Karpas-422 (cell line): ENCODE results near the gene KCNB1. TPM values are rescaled to one million over a fixed set of nuclear protein-coding genes. Genes with fewer than 3 reads are reported as not detected.
A peak's percentile ranks its signal among the peaks of the same experiment; 100 is the strongest.

Experiments used
- DNase-seq: peaks from one replicate; pipeline ENCODE4 v3.0.0-alpha.2; 2015
- H2AFZ ChIP-seq: fragments of 200-600 bp; sonication (generic); 2 replicates; pipeline ENCODE4 v1.6.1; 2014; ENCODE audit warnings: antibody characterized with exemption, low read length, mixed read lengths
- H3K27ac ChIP-seq: fragments of 200-600 bp; sonication (generic); 2 replicates; pipeline ENCODE4 v1.5.1; 2014; ENCODE audit warnings: mild to moderate bottlenecking, low read length, moderate library complexity
- H3K27me3 ChIP-seq: fragments of 200-600 bp; sonication (generic); 2 replicates; pipeline ENCODE4 v1.6.1; 2014; ENCODE audit warnings: low read length, mixed read lengths
- H3K36me3 ChIP-seq: fragments of 200-600 bp; sonication (generic); 2 replicates; pipeline ENCODE4 v1.6.1; 2014; ENCODE audit warnings: low read length, mixed read lengths; ENCODE audit not compliant: insufficient read depth
- H3K4me1 ChIP-seq: fragments of 200-600 bp; sonication (generic); 2 replicates; pipeline ENCODE4 v1.6.1; 2014; ENCODE audit warnings: mild to moderate bottlenecking, low read length, mixed read lengths
- H3K4me2 ChIP-seq: fragments of 200-600 bp; sonication (generic); 2 replicates; pipeline ENCODE4 v1.6.1; 2014; ENCODE audit warnings: low read length, low read depth, mild to moderate bottlenecking; ENCODE audit not compliant: poor library complexity, severe bottlenecking
- H3K4me3 ChIP-seq: fragments of 200-600 bp; sonication (generic); 2 replicates; pipeline ENCODE4 v1.5.1; 2014; ENCODE audit warnings: mild to moderate bottlenecking, antibody characterized with exemption, low read length, mixed read lengths
- H3K79me2 ChIP-seq: fragments of 200-600 bp; sonication (generic); 2 replicates; pipeline ENCODE4 v1.6.1; 2014; ENCODE audit warnings: mild to moderate bottlenecking, low read length, mixed read lengths
- H3K9ac ChIP-seq: fragments of 200-600 bp; sonication (generic); 2 replicates; pipeline ENCODE4 v1.6.0; 2014; ENCODE audit warnings: low read length
- H3K9me2 ChIP-seq: fragments of 200-600 bp; sonication (generic), shearing (Covaris generic); replicated peaks from 2 replicates; pipeline ENCODE4 v1.6.0; 2014; ENCODE audit warnings: mild to moderate bottlenecking, low read length, moderate library complexity; ENCODE audit not compliant: insufficient read depth
- H3K9me3 ChIP-seq: fragments of 300-700, 200-600 bp; sonication (generic); 2 replicates; pipeline ENCODE4 v1.6.1; 2014; ENCODE audit warnings: low read length, mixed read lengths
- H4K20me1 ChIP-seq: fragments of 200-600 bp; sonication (generic); 2 replicates; pipeline ENCODE4 v1.6.1; 2014; ENCODE audit warnings: mild to moderate bottlenecking, antibody characterized with exemption, low read length, low read depth; ENCODE audit not compliant: insufficient read depth
- total RNA-seq: library from RNA; depleted of rRNA; stranded (reverse); fragments of >200 nt; shearing (Covaris generic); gene quantifications from 2 replicates; pipeline ENCODE4 v1.2.3, GENCODE V29; 2014; ENCODE audit warnings: low replicate concordance

Gene KCNB1
- total RNA-seq, 1 experiment from 2014 or later: not detected

DNA sequence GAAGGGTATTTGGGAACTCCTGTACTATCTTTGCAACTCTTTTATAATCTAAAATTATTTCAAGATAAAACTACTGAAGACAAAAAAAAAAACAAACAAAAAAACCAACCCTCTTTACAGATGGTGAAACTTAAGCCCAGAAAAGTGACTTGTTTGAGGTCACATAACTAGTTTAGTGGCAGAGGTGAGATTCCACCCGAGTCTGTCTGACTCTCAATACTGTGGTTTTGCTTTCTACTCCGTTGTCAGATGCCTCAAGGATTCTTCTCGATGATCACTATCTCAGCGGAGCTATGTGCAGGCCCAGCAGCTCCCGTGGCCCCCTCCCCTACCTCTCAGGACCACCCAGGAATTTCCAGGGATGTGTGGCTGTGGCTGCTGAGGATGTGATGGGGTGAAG lies 36.1 kb upstream of the KCNB1 start:
- no peaks in the 10 kb centered on the region for H3K79me2 ChIP-seq
- H3K36me3 ChIP-seq: no peaks in the 10 kb centered on the region
- H3K4me3 ChIP-seq: no peak overlapping the region
- no peaks in the 10 kb centered on the region for H4K20me1 ChIP-seq
- H3K9ac ChIP-seq: no peak overlapping the region
- H3K27me3 ChIP-seq: no peaks in the 10 kb centered on the region
- no peaks in the 10 kb centered on the region for H3K4me1 ChIP-seq
- no peak overlapping the region for H2AFZ ChIP-seq
- no peak overlapping the region for H3K4me2 ChIP-seq
- no peaks in the 10 kb centered on the region for H3K9me2 ChIP-seq
- no peaks in the 10 kb centered on the region for H3K9me3 ChIP-seq
- no peak overlapping the region for H3K27ac ChIP-seq
- no peak for DNase-seq

DNA sequence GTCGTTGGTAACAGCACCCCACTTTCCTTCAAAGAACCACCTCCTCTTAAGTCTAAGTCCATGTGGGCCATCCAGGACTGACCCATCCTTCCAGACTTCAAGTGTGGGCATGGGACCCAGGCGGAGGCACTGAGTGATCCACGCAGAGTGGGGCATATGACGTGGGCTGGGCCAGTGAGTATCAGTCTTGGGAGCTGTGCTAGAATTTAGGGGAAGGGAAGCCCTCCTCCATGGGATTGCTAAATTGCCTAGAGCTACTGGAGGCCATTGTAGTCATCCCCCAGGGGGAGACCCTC lies 35.3 kb upstream of the KCNB1 start:
- H4K20me1 ChIP-seq: no peaks in the 10 kb centered on the region
- H3K4me2 ChIP-seq: no peak overlapping the region
- H3K9ac ChIP-seq: no peak overlapping the region
- no peak overlapping the region for H2AFZ ChIP-seq
- no peak overlapping the region for H3K27ac ChIP-seq
- no peak overlapping the region for H3K4me3 ChIP-seq
- no peaks in the 10 kb centered on the region for H3K79me2 ChIP-seq
- H3K36me3 ChIP-seq: no peaks in the 10 kb centered on the region
- no peaks in the 10 kb centered on the region for H3K9me2 ChIP-seq
- no peaks in the 10 kb centered on the region for H3K27me3 ChIP-seq
- no peaks in the 10 kb centered on the region for H3K9me3 ChIP-seq
- H3K4me1 ChIP-seq: no peaks in the 10 kb centered on the region
- DNase-seq: no peak

DNA sequence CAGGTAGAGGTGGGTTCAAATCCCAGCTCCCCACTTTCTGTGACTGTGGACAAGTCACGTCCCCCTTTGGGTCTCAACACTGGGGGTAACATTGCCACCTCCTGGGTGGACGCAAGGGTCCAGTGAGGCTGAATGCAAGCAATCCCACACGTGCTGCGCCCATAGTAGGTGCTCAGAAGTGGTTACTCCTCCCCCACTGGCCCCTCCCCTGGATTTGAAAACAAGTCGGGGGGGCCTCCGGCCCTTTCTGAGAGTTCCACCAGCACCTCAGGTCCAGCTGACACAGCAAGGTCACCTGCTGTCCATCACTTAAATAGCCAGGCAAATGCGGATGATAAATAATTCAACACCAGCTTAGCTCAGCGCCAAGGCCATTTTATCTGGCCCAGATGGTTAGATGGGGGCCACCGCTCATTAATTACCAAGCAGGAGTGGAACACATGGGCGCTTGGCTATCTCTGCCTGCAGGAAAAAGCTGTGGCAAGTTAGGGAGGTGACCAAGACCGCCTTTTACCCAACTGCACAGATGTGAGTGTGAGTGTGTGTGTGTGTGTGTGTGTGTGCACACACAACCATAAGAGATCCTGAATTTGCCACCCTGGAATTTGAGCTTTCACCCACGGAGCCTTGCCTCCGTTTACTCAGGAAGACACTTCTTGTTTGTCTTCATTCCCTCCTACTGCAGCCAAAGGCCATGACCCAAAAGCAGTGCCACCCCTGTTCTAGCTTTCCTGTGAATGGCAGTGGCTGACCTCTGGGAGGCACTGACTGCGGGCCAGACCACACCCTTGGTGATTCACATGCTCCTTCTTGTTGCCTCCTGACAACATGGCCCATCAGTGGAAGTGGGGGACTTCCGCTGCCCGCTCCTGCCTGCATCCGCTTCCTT lies 34.7 kb upstream of the KCNB1 start:
- Histone ChIP-seq H3K4me3 (no peak overlapping the region), H3K9ac (no peak overlapping the region), H3K4me1 (no peaks in the 10 kb centered on the region), H3K9me3 (no peaks in the 10 kb centered on the region), H3K79me2 (no peaks in the 10 kb centered on the region), H3K36me3 (no peaks in the 10 kb centered on the region), H3K4me2 (no peak overlapping the region), H4K20me1 (no peaks in the 10 kb centered on the region), H3K9me2 (no peaks in the 10 kb centered on the region), H2AFZ (no peak overlapping the region), H3K27ac (no peak overlapping the region), H3K27me3 (no peaks in the 10 kb centered on the region)
- DNase-seq: no peak

DNA sequence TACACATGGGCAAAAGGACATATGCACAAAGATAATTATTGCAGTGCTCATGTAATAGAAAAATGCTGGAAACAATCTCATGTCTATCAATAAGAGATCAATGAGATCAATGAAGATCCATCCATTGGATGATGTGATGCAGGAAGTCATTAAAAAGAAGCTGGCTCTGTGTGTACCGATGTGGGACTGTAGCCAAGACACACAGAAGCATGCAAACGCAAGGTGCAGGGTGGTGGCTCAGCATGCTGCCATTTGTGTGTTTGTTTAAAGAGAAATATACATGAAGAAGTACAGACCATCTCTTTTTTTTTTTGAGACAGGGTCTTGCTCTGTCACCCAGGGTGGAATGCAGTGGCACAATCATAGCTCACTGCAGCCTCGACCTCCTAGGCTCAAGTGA lies 33.1 kb upstream of the KCNB1 start:
- Histone ChIP-seq H3K4me2 (no peak overlapping the region), H3K9ac (no peak overlapping the region), H4K20me1 (no peaks in the 10 kb centered on the region), H3K36me3 (no peaks in the 10 kb centered on the region), H2AFZ (no peak overlapping the region), H3K27me3 (no peaks in the 10 kb centered on the region), H3K4me3 (no peak overlapping the region), H3K9me3 (no peaks in the 10 kb centered on the region), H3K27ac (no peak overlapping the region), H3K4me1 (no peaks in the 10 kb centered on the region), H3K79me2 (no peaks in the 10 kb centered on the region), H3K9me2 (no peaks in the 10 kb centered on the region)
- no peak for DNase-seq

DNA sequence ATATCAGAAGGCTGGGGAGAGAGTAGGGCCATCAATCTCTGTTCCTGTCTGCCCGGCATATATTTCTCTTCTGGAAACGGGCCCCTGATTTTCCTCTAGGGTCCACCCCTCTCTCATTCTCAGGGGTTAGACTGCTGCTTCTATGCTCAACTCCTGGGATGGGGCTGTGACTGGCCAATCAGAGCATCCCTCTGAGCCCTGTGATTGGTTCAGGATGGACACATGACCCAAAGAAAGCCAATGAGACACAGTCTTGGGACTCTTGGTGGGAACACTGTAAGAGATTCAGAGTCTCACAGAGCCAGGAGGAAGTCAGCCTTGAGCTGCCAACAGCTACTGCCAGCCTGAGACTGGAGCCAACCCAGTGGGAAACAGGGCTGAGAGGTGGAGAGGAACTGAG lies 31.0 kb upstream of the KCNB1 start:
- no peak overlapping the region for H3K4me3 ChIP-seq
- H3K9me3 ChIP-seq: no peaks in the 10 kb centered on the region
- H2AFZ ChIP-seq: no peak overlapping the region
- H3K9ac ChIP-seq: no peak overlapping the region
- no peaks in the 10 kb centered on the region for H3K27me3 ChIP-seq
- H3K4me2 ChIP-seq: no peak overlapping the region
- H3K27ac ChIP-seq: no peak overlapping the region
- no peaks in the 10 kb centered on the region for H3K4me1 ChIP-seq
- H3K36me3 ChIP-seq: no peaks in the 10 kb centered on the region
- H4K20me1 ChIP-seq: no peaks in the 10 kb centered on the region
- H3K9me2 ChIP-seq: no peaks in the 10 kb centered on the region
- H3K79me2 ChIP-seq: no peaks in the 10 kb centered on the region
- peak; percentile 62 for DNase-seq

DNA sequence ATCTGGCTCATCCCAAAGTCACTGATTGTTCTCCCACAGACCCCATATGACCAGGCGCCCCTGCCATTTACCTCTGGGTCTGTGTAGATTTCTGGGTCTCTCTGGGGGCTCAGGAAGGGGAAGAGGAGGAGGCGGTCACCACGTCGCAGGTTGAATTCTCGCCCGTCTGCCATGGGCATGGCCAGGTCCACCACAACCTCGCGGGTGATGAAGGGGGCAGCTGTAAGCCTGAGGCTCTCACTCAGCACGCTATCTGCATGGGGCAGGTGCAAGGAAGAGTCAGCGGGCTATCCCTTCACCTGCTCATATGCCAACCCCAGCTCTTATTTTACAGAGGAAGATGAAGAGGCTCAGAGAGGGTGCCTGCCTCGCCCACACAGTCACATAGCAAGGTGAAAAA lies 30.5 kb upstream of the KCNB1 start:
- H3K4me3 ChIP-seq: no peak overlapping the region
- H2AFZ ChIP-seq: no peak overlapping the region
- no peaks in the 10 kb centered on the region for H3K79me2 ChIP-seq
- no peaks in the 10 kb centered on the region for H3K4me1 ChIP-seq
- H4K20me1 ChIP-seq: no peaks in the 10 kb centered on the region
- H3K9ac ChIP-seq: no peak overlapping the region
- no peak overlapping the region for H3K27ac ChIP-seq
- H3K9me3 ChIP-seq: no peaks in the 10 kb centered on the region
- DNase-seq: no peak
- no peak overlapping the region for H3K4me2 ChIP-seq
- no peaks in the 10 kb centered on the region for H3K27me3 ChIP-seq
- H3K9me2 ChIP-seq: no peaks in the 10 kb centered on the region
- no peaks in the 10 kb centered on the region for H3K36me3 ChIP-seq

DNA sequence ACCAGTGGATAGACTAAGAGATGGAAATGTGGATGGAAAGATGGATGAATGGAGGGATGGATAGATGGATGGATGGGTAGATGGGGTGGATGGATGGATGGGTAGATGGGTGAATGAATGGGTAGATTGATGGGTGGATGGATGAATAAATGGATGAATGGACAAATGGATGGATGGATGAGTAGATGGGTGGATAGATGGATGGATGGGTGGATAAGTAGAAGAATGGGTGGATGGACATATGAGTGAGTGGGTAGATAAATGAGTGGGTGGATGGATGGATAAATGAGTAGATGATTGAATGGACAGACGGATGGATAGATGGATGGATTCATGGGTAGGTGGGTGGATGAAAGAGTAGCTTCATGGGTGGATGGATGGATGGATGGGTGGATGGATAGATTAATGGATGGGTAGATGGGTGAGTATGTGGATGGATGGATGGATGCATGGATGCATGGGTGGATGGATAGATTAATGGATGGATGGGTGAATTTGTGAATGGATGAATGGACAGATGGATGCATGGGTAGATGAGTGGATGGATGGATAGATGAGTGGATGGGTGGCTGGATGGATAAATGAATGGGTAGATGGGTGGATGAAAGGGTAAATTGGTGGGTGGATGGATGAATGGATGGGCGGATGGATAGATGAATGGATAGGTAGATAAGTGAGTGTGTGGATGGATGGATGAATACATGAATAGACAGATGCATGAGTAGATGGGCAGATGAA lies 29.5 kb upstream of the KCNB1 start:
- Histone ChIP-seq H2AFZ (no peak overlapping the region), H3K27ac (no peak overlapping the region), H3K9me3 (no peaks in the 10 kb centered on the region), H3K79me2 (no peaks in the 10 kb centered on the region), H3K36me3 (no peaks in the 10 kb centered on the region), H3K9me2 (no peaks in the 10 kb centered on the region), H4K20me1 (no peaks in the 10 kb centered on the region), H3K27me3 (no peaks in the 10 kb centered on the region), H3K4me1 (no peaks in the 10 kb centered on the region), H3K4me2 (no peak overlapping the region), H3K4me3 (no peak overlapping the region), H3K9ac (no peak overlapping the region)
- no peak for DNase-seq

DNA sequence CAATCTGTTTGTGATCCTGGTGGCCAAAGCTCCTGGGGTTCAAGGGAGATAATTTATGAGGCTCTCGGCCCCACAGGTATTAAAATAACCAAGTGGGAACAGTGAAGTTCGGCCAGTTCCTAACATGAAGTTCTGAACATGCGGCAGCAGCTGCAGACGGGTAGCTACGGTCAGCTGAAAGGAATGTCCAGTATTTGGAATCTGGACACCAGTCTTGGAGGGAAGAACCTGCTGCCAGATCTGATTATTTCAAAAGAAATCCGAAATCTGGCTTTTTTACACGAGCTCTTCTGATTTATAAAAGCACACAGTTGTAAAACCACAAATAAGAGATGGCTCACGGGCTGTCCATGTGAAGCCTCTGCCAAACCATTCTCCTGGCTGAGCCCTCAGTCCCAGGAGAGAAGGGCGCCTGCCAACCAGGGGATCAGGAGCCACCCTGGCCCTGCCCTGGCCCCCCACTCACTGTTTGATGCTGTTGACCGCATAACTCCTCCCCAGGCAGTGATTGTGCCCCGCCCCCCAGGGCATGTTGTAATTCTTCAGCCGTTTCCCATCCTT lies 28.2 kb upstream of the KCNB1 start:
- H3K4me3 ChIP-seq: no peak overlapping the region
- no peak overlapping the region for H2AFZ ChIP-seq
- H3K36me3 ChIP-seq: no peaks in the 10 kb centered on the region
- no peaks in the 10 kb centered on the region for H4K20me1 ChIP-seq
- no peak overlapping the region for H3K4me2 ChIP-seq
- H3K9me2 ChIP-seq: no peaks in the 10 kb centered on the region
- H3K27ac ChIP-seq: no peak overlapping the region
- H3K9me3 ChIP-seq: no peaks in the 10 kb centered on the region
- no peak overlapping the region for H3K9ac ChIP-seq
- H3K4me1 ChIP-seq: no peaks in the 10 kb centered on the region
- no peaks in the 10 kb centered on the region for H3K27me3 ChIP-seq
- H3K79me2 ChIP-seq: no peaks in the 10 kb centered on the region
- DNase-seq: no peak
